H9 (cell line): ENCODE data around the gene F2RL3. TPM values are rescaled to one million over a fixed set of nuclear protein-coding genes. Genes with fewer than 3 reads are reported as not detected.

ENCODE experiments used
- DNase-seq: peaks from one replicate; pipeline ENCODE4 v3.0.0-alpha.2; 2017
- H2AFZ ChIP-seq: one replicate; pipeline ENCODE4 v1.6.1; 2013; ENCODE audit warnings: mild to moderate bottlenecking, low read length, control low read depth, moderate library complexity
- H2AK5ac ChIP-seq: 2 replicates; pipeline ENCODE4 v1.6.1; 2013; ENCODE audit warnings: low read length, control low read depth, mixed read lengths; ENCODE audit not compliant: insufficient read length
- H2BK120ac ChIP-seq: one replicate; pipeline ENCODE4 v1.6.1; 2013; ENCODE audit warnings: low read depth, mild to moderate bottlenecking, low read length, control low read depth, inconsistent platforms; ENCODE audit not compliant: poor library complexity, severe bottlenecking
- H2BK12ac ChIP-seq: 2 replicates; pipeline ENCODE4 v1.6.1; 2013; ENCODE audit warnings: low read length, control low read depth, mixed read lengths, low read depth; ENCODE audit not compliant: insufficient read length
- H2BK15ac ChIP-seq: 2 replicates; pipeline ENCODE4 v1.6.1; 2013; ENCODE audit warnings: low read depth, low read length, control low read depth
- H2BK20ac ChIP-seq: one replicate; pipeline ENCODE4 v1.6.1; 2013; ENCODE audit warnings: low read depth, mild to moderate bottlenecking, low read length, control low read depth, inconsistent platforms; ENCODE audit not compliant: poor library complexity, severe bottlenecking
- H2BK5ac ChIP-seq: 2 replicates; pipeline ENCODE4 v1.6.1; 2013; ENCODE audit warnings: low read length, control low read depth, mixed read lengths; ENCODE audit not compliant: insufficient read length
- H3K14ac ChIP-seq: 2 replicates; pipeline ENCODE4 v1.6.1; 2013; ENCODE audit warnings: low read length, control low read depth; ENCODE audit not compliant: insufficient read depth
- H3K18ac ChIP-seq: 2 replicates; pipeline ENCODE4 v1.6.1; 2013; ENCODE audit warnings: low read depth, mild to moderate bottlenecking, mixed read lengths, low read length, control low read depth; ENCODE audit not compliant: insufficient read length
- H3K23ac ChIP-seq: 2 replicates; pipeline ENCODE4 v1.6.1; 2013; ENCODE audit warnings: low read length, control low read depth, mixed read lengths, low read depth; ENCODE audit not compliant: insufficient read length
- H3K23me2 ChIP-seq: 2 replicates; pipeline ENCODE4 v1.6.1; 2013; ENCODE audit warnings: low read depth, mild to moderate bottlenecking, mixed read lengths, low read length, control low read depth; ENCODE audit not compliant: insufficient read length, poor library complexity, severe bottlenecking
- H3K27ac ChIP-seq: 2 replicates; pipeline ENCODE4 v1.5.1; 2013; ENCODE audit warnings: low read length, control low read depth, mixed read lengths, low read depth; ENCODE audit not compliant: insufficient read length
- H3K27me3 ChIP-seq: 2 replicates; pipeline ENCODE4 v1.6.1; 2013; ENCODE audit warnings: low read length, control low read depth, inconsistent platforms; ENCODE audit not compliant: insufficient read depth
- H3K4ac ChIP-seq: 2 replicates; pipeline ENCODE4 v1.6.1; 2013; ENCODE audit warnings: low read depth, mild to moderate bottlenecking, control low read depth, inconsistent platforms, low read length, moderate library complexity
- H3K4me1 ChIP-seq: 2 replicates; pipeline ENCODE4 v1.6.1; 2013; ENCODE audit warnings: low read length, control low read depth, inconsistent platforms; ENCODE audit not compliant: insufficient read depth
- H3K4me2 ChIP-seq: 2 replicates; pipeline ENCODE4 v1.6.1; 2013; ENCODE audit warnings: low read length, control low read depth, mixed read lengths; ENCODE audit not compliant: insufficient read length, insufficient read depth
- H3K56ac ChIP-seq: 2 replicates; pipeline ENCODE4 v1.6.1; 2013; ENCODE audit warnings: low read depth, mild to moderate bottlenecking, mixed read lengths, low read length, control low read depth; ENCODE audit not compliant: insufficient read length
- H3K79me1 ChIP-seq: 2 replicates; pipeline ENCODE4 v1.6.1; 2013; ENCODE audit warnings: low read depth, mild to moderate bottlenecking, moderate library complexity, low read length, control low read depth, inconsistent platforms; ENCODE audit not compliant: insufficient read depth, poor library complexity, severe bottlenecking
- H3K79me2 ChIP-seq: 2 replicates; pipeline ENCODE4 v1.6.1; 2013; ENCODE audit warnings: low read length, control low read depth, inconsistent platforms; ENCODE audit not compliant: insufficient read depth
- H3K9ac ChIP-seq: 2 replicates; pipeline ENCODE4 v1.6.1; 2013; ENCODE audit warnings: low read length, control low read depth, mixed read lengths; ENCODE audit not compliant: insufficient read length; ENCODE audit errors: extremely low read depth
- H3K9me3 ChIP-seq: one replicate; pipeline ENCODE4 v1.6.1; 2013; ENCODE audit warnings: low read depth, low read length, inconsistent platforms; ENCODE audit not compliant: control insufficient read depth
- H3T11ph ChIP-seq: one replicate; pipeline ENCODE4 v1.6.1; 2013; ENCODE audit warnings: mild to moderate bottlenecking, low read length, control low read depth, inconsistent platforms
- H4K20me1 ChIP-seq: one replicate; pipeline ENCODE4 v1.6.1; 2013; ENCODE audit not compliant: control insufficient read depth, insufficient read length, insufficient read depth
- H4K5ac ChIP-seq: 2 replicates; pipeline ENCODE4 v1.6.1; 2013; ENCODE audit warnings: low read depth, mild to moderate bottlenecking, mixed read lengths, low read length, control low read depth; ENCODE audit not compliant: insufficient read length
- H4K8ac ChIP-seq: replicated peaks from 2 replicates; pipeline ENCODE4 v1.6.1; 2013; ENCODE audit warnings: low read length, control low read depth, mixed read lengths, low read depth; ENCODE audit not compliant: insufficient read length
- H4K91ac ChIP-seq: 2 replicates; pipeline ENCODE4 v1.6.1; 2013; ENCODE audit warnings: low read depth, mild to moderate bottlenecking, moderate library complexity, mixed read lengths, low read length, control low read depth; ENCODE audit not compliant: insufficient read length
- H3K27ac Mint-ChIP-seq, 3 experiments: 2 replicates in 2 of 3; 3 replicates in 1 of 3; pipeline ENCODE4 v1.8.0; 2020 to 2021; ENCODE audit warnings: mixed read lengths in 3 of 3, mild to moderate bottlenecking in 1 of 3, moderate library complexity in 1 of 3
- H3K27me3 Mint-ChIP-seq: 2 replicates; pipeline ENCODE4 v1.8.0; 2021; ENCODE audit warnings: low read depth, mild to moderate bottlenecking, moderate library complexity, mixed read lengths
- H3K36me3 Mint-ChIP-seq, 3 experiments: 2 replicates in 2 of 3; 3 replicates in 1 of 3; pipeline ENCODE4 v1.8.0; 2020 to 2021; ENCODE audit warnings: low read depth in 3 of 3, mixed read lengths in 3 of 3; ENCODE audit not compliant: insufficient read depth in 1 of 3
- H3K4me1 Mint-ChIP-seq, 2 experiments: 2 replicates each; pipeline ENCODE4 v1.8.0; 2020; ENCODE audit warnings: mixed read lengths in 2 of 2
- H3K4me3 Mint-ChIP-seq, 2 experiments: 2 replicates in 1 of 2; 3 replicates in 1 of 2; pipeline ENCODE4 v1.8.0; 2020 to 2021; ENCODE audit warnings: mild to moderate bottlenecking in 2 of 2, mixed read lengths in 2 of 2, moderate library complexity in 1 of 2
- H3K9me3 Mint-ChIP-seq, 2 experiments: 2 replicates in 1 of 2; 3 replicates in 1 of 2; pipeline ENCODE4 v1.8.0; 2020; ENCODE audit warnings: mild to moderate bottlenecking in 2 of 2, mixed read lengths in 2 of 2, moderate library complexity in 1 of 2
- CTCF ChIP-seq: fragments of 200-600 bp; sonication (generic); conservative IDR thresholded peaks from 3 replicates; pipeline ENCODE4 v1.8.0; 2021; ENCODE audit warnings: antibody characterized with exemption, mild to moderate bottlenecking
- WGBS: extraction: QIAGEN DNeasy Blood & Tissue Kit; methylation state at CpG from one replicate; pipeline ENCODE4 v1.1.7; 2013; ENCODE audit warnings: missing lambda C conversion rate, low lambda C conversion rate, mixed read lengths; ENCODE audit not compliant: insufficient read length; ENCODE audit errors: extremely low coverage; 5-methylcytosine and 5-hydroxymethylcytosine counted together
- total RNA-seq: library from RNA; stranded (reverse); gene quantifications from 2 replicates; pipeline ENCODE4 v1.2.1, GENCODE V29; 2021

The F2RL3 gene
- total RNA-seq, 1 experiment from 2014 or later: not detected

- WGBS: no CpG with 5 or more reads among the region's 4 CpGs
- H3K4me1 ChIP-seq: no peaks in the 10 kb centered on the region
- DNase-seq: no peak
- Mint-ChIP-seq H3K36me3 (peaks cover 50 to 92% (median 86%) of the 10 kb centered on the region in 3 experiments; a peak in 6 of 7 replicates), H3K4me1 (no peaks in the 10 kb centered on the region), H3K27me3 (no peaks in the 10 kb centered on the region), H3K4me3 (no peak overlapping the region), H3K9me3 (no peaks in the 10 kb centered on the region), H3K27ac (no peak overlapping the region)
- no peak overlapping the region for H2AFZ ChIP-seq
- no peaks in the 10 kb centered on the region for H3K23me2 ChIP-seq
- H3K14ac ChIP-seq: no peak overlapping the region
- H3K79me1 ChIP-seq: no peaks in the 10 kb centered on the region
- H3K18ac ChIP-seq: no peak overlapping the region
- H3K27ac ChIP-seq: no peak overlapping the region
- no peak overlapping the region for H4K91ac ChIP-seq
- no peaks in the 10 kb centered on the region for H3K9me3 ChIP-seq
- H2BK120ac ChIP-seq: no peak overlapping the region
- H3K4ac ChIP-seq: no peak overlapping the region
- no peak overlapping the region for H2BK15ac ChIP-seq
- no peaks in the 10 kb centered on the region for H4K20me1 ChIP-seq
- H3K79me2 ChIP-seq: no peaks in the 10 kb centered on the region
- no peak overlapping the region for H2BK5ac ChIP-seq
- no peaks in the 10 kb centered on the region for H3K27me3 ChIP-seq
- H3K56ac ChIP-seq: no peak overlapping the region
- H2BK12ac ChIP-seq: no peak overlapping the region
- H4K5ac ChIP-seq: no peak overlapping the region
- no peak overlapping the region for H3K23ac ChIP-seq
- H3K9ac ChIP-seq: no peak overlapping the region
- H3T11ph ChIP-seq: no peak overlapping the region
- H2AK5ac ChIP-seq: no peak overlapping the region
- no peak overlapping the region for H4K8ac ChIP-seq
- TF ChIP-seq CTCF: no peak
- no peak overlapping the region for H3K4me2 ChIP-seq
- H2BK20ac ChIP-seq: no peak overlapping the region
Measured at GRCh38 chr19:16850133-16850532, 38.7 kb upstream of the F2RL3 start.
